Measurements from ENCODE around the gene NLE1. TPM values are rescaled to one million over a fixed set of nuclear protein-coding genes. Genes with fewer than 3 reads are reported as not detected.
"Not testable (repeated sequence)": the region's sequence is repeated elsewhere in the genome, so short reads cannot be mapped to it uniquely, and the experiment has no call there.

NLE1 gene
- total RNA-seq, 1 donor = 13.8 TPM

- no peak for DNase-seq (ENCODE audit: low read depth)
- H3K4me3 ChIP-seq (ENCODE audit: low read depth, low read length) = no peak overlapping the region
- TF ChIP-seq CTCF (IDR thresholded peaks at IDR 0.05; ENCODE audit: insufficient read depth, low read depth, low read length) = no peak
Measured at GRCh38 chr17:35184274-35184673, 42.2 kb upstream of the NLE1 start.

GRCh38 chr17:35183332-35183731, 41.2 kb upstream of the NLE1 start:
- no peak overlapping the region for H3K4me3 ChIP-seq (ENCODE audit: low read depth, low read length)
- no peak for TF ChIP-seq CTCF (IDR thresholded peaks at IDR 0.05; ENCODE audit: insufficient read depth, low read depth, low read length)
- no peak for DNase-seq (ENCODE audit: low read depth)

GRCh38 chr17:35179379-35179778, 37.3 kb upstream of the NLE1 start:
- H3K4me3 ChIP-seq (ENCODE audit: low read depth, low read length) = not testable (repeated sequence)

GRCh38 chr17:35176897-35177296, 34.8 kb upstream of the NLE1 start:
- no peak overlapping the region for H3K4me3 ChIP-seq (ENCODE audit: low read depth, low read length)
- DNase-seq (ENCODE audit: low read depth) = no peak
- no peak for TF ChIP-seq CTCF (IDR thresholded peaks at IDR 0.05; ENCODE audit: insufficient read depth, low read depth, low read length)

More at GRCh38 chr17:35179379-35179778, 37.3 kb upstream of the NLE1 start:
- DNase-seq (ENCODE audit: low read depth) = not testable (repeated sequence)

- no peak for DNase-seq (ENCODE audit: low read depth)
- H3K4me3 ChIP-seq (ENCODE audit: low read depth, low read length) = no peak overlapping the region
- TF ChIP-seq CTCF (IDR thresholded peaks at IDR 0.05; ENCODE audit: insufficient read depth, low read depth, low read length) = no peak
Measured at GRCh38 chr17:35175638-35176415, 33.7 kb upstream of the NLE1 start.

- DNase-seq (ENCODE audit: low read depth) = no peak
- TF ChIP-seq CTCF (IDR thresholded peaks at IDR 0.05; ENCODE audit: insufficient read depth, low read depth, low read length) = no peak
- H3K4me3 ChIP-seq (ENCODE audit: low read depth, low read length) = no peak overlapping the region
Measured at GRCh38 chr17:35174835-35175334, 32.8 kb upstream of the NLE1 start.

- DNase-seq (ENCODE audit: low read depth); H3K4me3 ChIP-seq (ENCODE audit: low read depth, low read length): not testable (repeated sequence)
Measured at GRCh38 chr17:35172321-35172720, 30.2 kb upstream of the NLE1 start.

GRCh38 chr17:35171834-35172233, 29.7 kb upstream of the NLE1 start:
- TF ChIP-seq CTCF (IDR thresholded peaks at IDR 0.05; ENCODE audit: insufficient read depth, low read depth, low read length) = no peak
- no peak overlapping the region for H3K4me3 ChIP-seq (ENCODE audit: low read depth, low read length)
- DNase-seq (ENCODE audit: low read depth) = peak; percentile 8
